ENCODE results near the gene CHRNA1. TPM values are rescaled to one million over a fixed set of nuclear protein-coding genes. Genes with fewer than 3 reads are reported as not detected.

Gene CHRNA1
- total RNA-seq, 4 donors from 2014 or later: not detected

DNA sequence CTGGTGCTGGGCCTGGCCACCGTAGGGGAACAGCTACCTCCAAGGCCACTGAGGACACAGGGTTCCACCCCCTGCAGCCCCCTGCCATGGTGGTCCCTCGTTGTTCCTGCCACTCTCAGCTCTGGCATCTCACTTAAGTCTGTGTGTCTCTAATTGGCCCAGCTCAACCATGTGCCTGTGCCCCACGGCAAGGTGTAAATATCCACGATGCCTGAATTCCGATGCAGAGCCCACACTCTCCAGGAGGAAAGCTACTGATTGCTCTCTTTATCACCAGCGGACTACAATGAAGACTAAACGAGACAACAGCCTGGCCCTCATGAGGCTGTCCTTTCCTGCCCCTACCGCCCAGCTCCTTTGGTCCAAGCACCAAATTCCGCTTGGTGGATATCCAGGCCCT lies 17.0 kb upstream of the CHRNA1 start:
- Histone ChIP-seq H3K36me3 (no peaks in the 10 kb centered on the region), H3K27ac (no peak overlapping the region), H3K27me3 (no peaks in the 10 kb centered on the region), H3K4me3 (no peak overlapping the region), H3K4me1 (peaks cover 10% of the 10 kb centered on the region), H3K9me3 (no peaks in the 10 kb centered on the region)
- 94% methylated on average over 9 of the region's 9 CpGs for WGBS
- DNase-seq (ENCODE audit: low spot score in 2 of 2): no peak
- TF ChIP-seq POLR2AphosphoS5 (IDR thresholded peaks at IDR 0.05) (no peak), CTCF (IDR thresholded peaks at IDR 0.05) (no peak), EP300 (IDR thresholded peaks at IDR 0.05) (no peak)

DNA sequence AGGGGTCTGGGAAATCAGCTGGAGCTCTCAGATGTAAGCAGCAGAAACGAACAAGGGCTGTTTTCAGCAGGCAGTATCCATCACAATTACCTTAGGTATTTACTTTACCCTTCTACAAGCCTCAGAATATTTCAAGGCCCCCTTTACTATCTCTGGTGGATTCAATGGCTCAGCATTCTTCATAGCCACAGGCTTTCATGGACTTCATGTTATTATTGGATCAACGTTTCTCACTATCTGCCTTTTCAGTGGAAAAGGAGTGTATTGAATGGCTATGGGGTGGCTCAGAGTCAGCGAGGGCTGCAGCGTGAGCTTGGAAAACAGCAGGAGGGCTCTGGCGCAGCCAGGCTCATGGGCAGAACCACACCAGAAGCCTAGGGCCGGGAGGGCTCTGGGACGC lies 16.6 kb upstream of the CHRNA1 start:
- H3K27me3 ChIP-seq: no peaks in the 10 kb centered on the region
- no peaks in the 10 kb centered on the region for H3K36me3 ChIP-seq
- WGBS: 92% methylated on average over 7 of the region's 7 CpGs
- H3K27ac ChIP-seq: no peak overlapping the region
- no peak for TF ChIP-seq EP300 (IDR thresholded peaks at IDR 0.05)
- no peak for TF ChIP-seq CTCF (IDR thresholded peaks at IDR 0.05)
- TF ChIP-seq POLR2A (IDR thresholded peaks at IDR 0.05): no peak
- TF ChIP-seq POLR2AphosphoS5 (IDR thresholded peaks at IDR 0.05): no peak
- H3K9me3 ChIP-seq: no peaks in the 10 kb centered on the region
- no peak overlapping the region for H3K4me3 ChIP-seq
- no peak for DNase-seq (ENCODE audit: low spot score in 2 of 2)
- H3K4me1 ChIP-seq: peaks cover 5% of the 10 kb centered on the region

DNA sequence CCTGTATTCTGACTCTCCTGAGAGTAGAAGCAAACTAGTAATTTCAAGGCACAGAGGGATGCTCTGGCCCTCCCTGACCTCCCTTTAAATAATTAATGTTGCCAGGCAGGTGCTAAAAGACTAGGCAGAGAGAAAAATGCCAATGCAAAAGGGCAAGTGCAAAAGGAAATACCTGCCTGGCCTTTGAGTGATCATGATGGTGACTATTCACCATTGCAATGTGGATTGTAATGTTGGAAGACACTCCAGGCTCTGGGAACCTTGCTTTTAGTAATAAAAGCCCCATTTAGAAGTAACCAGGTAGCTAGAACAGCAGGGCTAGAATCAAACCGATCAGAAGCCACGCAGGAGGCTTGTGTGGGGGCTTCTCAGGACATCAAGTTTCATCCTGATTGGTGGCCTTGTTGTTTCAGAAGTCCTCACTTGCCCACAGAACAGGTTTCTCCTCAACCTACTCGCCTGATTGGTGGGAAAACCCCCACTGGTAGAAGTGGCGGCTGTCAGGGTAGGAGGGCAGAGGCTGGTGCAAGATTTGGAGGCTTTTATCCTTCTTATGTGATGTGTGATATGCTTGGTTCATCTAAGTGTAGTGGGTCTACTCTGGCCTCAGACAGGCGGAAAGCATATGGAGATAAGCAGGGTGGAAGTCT lies 16.0 kb upstream of the CHRNA1 start:
- DNase-seq (ENCODE audit: low spot score in 2 of 2): no peak
- H3K4me3 ChIP-seq: no peak overlapping the region
- no peaks in the 10 kb centered on the region for H3K36me3 ChIP-seq
- no peak overlapping the region for H3K27ac ChIP-seq
- 81% methylated on average over 5 of the region's 5 CpGs for WGBS
- H3K4me1 ChIP-seq: peaks cover 4% of the 10 kb centered on the region
- no peaks in the 10 kb centered on the region for H3K9me3 ChIP-seq
- H3K27me3 ChIP-seq: no peaks in the 10 kb centered on the region
- no peak for TF ChIP-seq POLR2AphosphoS5 (IDR thresholded peaks at IDR 0.05)
- no peak for TF ChIP-seq EP300 (IDR thresholded peaks at IDR 0.05)
- no peak for TF ChIP-seq CTCF (IDR thresholded peaks at IDR 0.05)
- no peak for TF ChIP-seq POLR2A (IDR thresholded peaks at IDR 0.05)

GRCh38 chr2:174779361-174779928 lies 15.2 kb upstream of the CHRNA1 start:
- H3K27me3 ChIP-seq: no peaks in the 10 kb centered on the region
- DNase-seq (ENCODE audit: low spot score in 2 of 2): no peak
- 66% methylated on average over 5 of the region's 5 CpGs for WGBS
- no peaks in the 10 kb centered on the region for H3K36me3 ChIP-seq
- H3K4me3 ChIP-seq: no peak overlapping the region
- no peak for TF ChIP-seq POLR2A (IDR thresholded peaks at IDR 0.05)
- no peak for TF ChIP-seq EP300 (IDR thresholded peaks at IDR 0.05)
- no peak for TF ChIP-seq CTCF (IDR thresholded peaks at IDR 0.05)
- TF ChIP-seq POLR2AphosphoS5 (IDR thresholded peaks at IDR 0.05): no peak
- H3K27ac ChIP-seq: no peak overlapping the region
- H3K9me3 ChIP-seq: no peaks in the 10 kb centered on the region
- H3K4me1 ChIP-seq: peaks cover 4% of the 10 kb centered on the region

- Histone ChIP-seq H3K36me3 (no peaks in the 10 kb centered on the region), H3K27ac (peak overlapping the region; percentile 19), H3K9me3 (no peaks in the 10 kb centered on the region), H3K4me1 (peaks cover 4% of the 10 kb centered on the region), H3K4me3 (no peak overlapping the region), H3K27me3 (no peaks in the 10 kb centered on the region)
- DNase-seq (ENCODE audit: low spot score in 2 of 2): peak in 1 of 2 donors; percentile 85
- TF ChIP-seq POLR2AphosphoS5 (IDR thresholded peaks at IDR 0.05): no peak
- TF ChIP-seq CTCF (IDR thresholded peaks at IDR 0.05): no peak
- no peak for TF ChIP-seq EP300 (IDR thresholded peaks at IDR 0.05)
- no peak for TF ChIP-seq POLR2A (IDR thresholded peaks at IDR 0.05)
- WGBS: 64% methylated on average over 11 of the region's 13 CpGs
Observed at GRCh38 chr2:174778085-174778981, 14.1 kb upstream of the CHRNA1 start.
